ENCODE data around the gene PYGL. TPM values are rescaled to one million over a fixed set of nuclear protein-coding genes. Genes with fewer than 3 reads are reported as not detected.

The PYGL gene
- total RNA-seq, 2 donors from 2014 or later: 15.4 to 23.6 TPM

DNA sequence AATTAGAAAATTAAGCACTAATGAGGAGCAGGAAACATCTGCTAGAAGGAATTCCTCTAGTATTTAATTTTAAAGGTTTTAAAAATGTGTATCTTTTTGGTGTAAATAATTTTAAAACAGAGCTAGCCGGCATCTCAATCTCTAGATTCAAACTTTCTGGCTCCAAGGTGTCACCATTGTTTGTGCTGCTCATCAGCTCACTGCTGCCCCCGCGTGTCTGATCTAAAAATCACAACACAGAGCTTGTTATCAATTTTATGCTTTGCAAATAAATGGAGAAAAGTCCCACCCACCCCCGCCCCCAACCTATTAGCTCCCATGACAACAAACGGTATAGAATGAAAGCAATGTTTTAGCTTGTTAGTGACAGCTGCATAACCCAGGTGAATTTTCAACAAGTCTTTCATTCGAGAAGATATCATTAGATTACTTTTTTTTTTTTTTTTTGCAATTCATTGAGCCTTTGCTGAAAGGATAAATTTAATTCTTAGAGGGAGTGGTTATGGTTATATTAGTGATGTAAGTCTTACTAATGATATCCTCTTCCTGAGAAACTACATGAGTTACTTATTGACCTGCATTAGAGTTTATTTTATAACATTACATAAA lies 83.7 kb downstream of the PYGL start:
- peak overlapping the region; percentile 31 to 33 for H3K4me3 ChIP-seq
- TF ChIP-seq POLR2A (IDR thresholded peaks at IDR 0.05): no peak
- peak; percentile 19 for TF ChIP-seq POLR2AphosphoS5 (IDR thresholded peaks at IDR 0.05)
- TF ChIP-seq, protein P1, sequence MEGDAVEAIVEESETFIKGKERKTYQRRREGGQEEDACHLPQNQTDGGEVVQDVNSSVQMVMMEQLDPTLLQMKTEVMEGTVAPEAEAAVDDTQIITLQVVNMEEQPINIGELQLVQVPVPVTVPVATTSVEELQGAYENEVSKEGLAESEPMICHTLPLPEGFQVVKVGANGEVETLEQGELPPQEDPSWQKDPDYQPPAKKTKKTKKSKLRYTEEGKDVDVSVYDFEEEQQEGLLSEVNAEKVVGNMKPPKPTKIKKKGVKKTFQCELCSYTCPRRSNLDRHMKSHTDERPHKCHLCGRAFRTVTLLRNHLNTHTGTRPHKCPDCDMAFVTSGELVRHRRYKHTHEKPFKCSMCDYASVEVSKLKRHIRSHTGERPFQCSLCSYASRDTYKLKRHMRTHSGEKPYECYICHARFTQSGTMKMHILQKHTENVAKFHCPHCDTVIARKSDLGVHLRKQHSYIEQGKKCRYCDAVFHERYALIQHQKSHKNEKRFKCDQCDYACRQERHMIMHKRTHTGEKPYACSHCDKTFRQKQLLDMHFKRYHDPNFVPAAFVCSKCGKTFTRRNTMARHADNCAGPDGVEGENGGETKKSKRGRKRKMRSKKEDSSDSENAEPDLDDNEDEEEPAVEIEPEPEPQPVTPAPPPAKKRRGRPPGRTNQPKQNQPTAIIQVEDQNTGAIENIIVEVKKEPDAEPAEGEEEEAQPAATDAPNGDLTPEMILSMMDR (IDR thresholded peaks at IDR 0.05): peak; percentile 49 to 71 (median 61)
- H3K9me3 ChIP-seq: no peaks in the 10 kb centered on the region
- H3K27ac ChIP-seq: peak overlapping the region; percentile 48 to 66
- no peaks in the 10 kb centered on the region for H3K36me3 ChIP-seq
- peak; percentile 66 for DNase-seq (ENCODE audit: low spot score)
- 3% methylated on average over 6 of the region's 6 CpGs for WGBS
- no peaks in the 10 kb centered on the region for H3K4me1 ChIP-seq (replicated peaks)
- intact Hi-C loops (cut with DNase I): loop anchor here (5.0 to 10.0 kb wide), 3 partner anchors 83 to 318 kb away; no protein-coding TSS in a partner anchor
- no peaks in the 10 kb centered on the region for H3K27me3 ChIP-seq (replicated peaks; ENCODE audit: insufficient read depth)

DNA sequence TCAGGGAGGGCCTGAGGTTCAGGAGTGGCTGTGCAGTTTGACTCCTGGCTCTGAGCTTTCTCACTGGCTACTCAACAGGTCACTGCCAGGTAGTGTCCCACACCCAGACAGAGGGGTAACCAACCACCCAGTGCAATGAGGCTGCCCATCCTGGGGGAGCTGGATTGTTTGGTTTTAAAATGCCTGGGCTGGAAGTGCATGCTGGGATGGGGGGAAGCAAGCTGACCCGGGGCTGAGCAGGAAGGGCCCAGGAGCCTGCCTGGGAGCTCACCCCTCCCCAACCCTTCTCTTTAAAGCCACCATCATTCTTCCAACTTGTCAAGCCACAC lies 85.0 kb downstream of the PYGL start:
- H3K4me1 ChIP-seq (replicated peaks): no peaks in the 10 kb centered on the region
- H3K9me3 ChIP-seq: no peaks in the 10 kb centered on the region
- TF ChIP-seq, protein P1 (IDR thresholded peaks at IDR 0.05): no peak
- no peak for TF ChIP-seq POLR2AphosphoS5 (IDR thresholded peaks at IDR 0.05)
- TF ChIP-seq POLR2A (IDR thresholded peaks at IDR 0.05): no peak
- no peak for DNase-seq (ENCODE audit: low spot score)
- intact Hi-C loops (cut with DNase I): no loop called here
- H3K27me3 ChIP-seq (replicated peaks; ENCODE audit: insufficient read depth): no peaks in the 10 kb centered on the region
- 36% methylated on average over 1 of the region's 1 CpG for WGBS
- peak overlapping the region; percentile 14 to 66 for H3K27ac ChIP-seq
- H3K4me3 ChIP-seq: no peak overlapping the region
- H3K36me3 ChIP-seq: no peaks in the 10 kb centered on the region

DNA sequence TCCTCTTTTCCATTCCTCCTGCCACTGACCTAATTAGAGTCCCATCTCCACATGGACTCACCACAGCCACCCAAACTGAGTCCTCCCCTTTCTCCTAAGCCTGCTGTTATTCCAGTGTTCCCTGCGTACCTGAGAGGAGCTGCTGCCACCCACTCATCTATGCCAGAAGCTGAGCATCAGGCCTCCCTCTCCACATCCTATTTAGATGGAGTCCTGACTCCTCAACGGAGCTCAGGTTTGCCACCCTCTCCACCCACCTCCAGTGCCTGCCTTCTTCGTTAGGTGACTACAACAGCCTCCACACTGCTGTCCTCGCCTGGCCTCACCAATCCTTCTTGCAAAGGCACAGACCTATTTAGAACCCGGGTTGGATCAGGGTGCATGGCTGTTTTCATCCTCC lies 87.6 kb downstream of the PYGL start:
- TF ChIP-seq, protein P1 (IDR thresholded peaks at IDR 0.05): no peak
- no peak for TF ChIP-seq POLR2AphosphoS5 (IDR thresholded peaks at IDR 0.05)
- H3K4me3 ChIP-seq: no peak overlapping the region
- H3K27ac ChIP-seq: no peak overlapping the region
- 88% methylated on average over 5 of the region's 5 CpGs for WGBS
- H3K4me1 ChIP-seq (replicated peaks): no peaks in the 10 kb centered on the region
- intact Hi-C loops (cut with DNase I): no loop called here
- H3K27me3 ChIP-seq (replicated peaks; ENCODE audit: insufficient read depth): no peaks in the 10 kb centered on the region
- DNase-seq (ENCODE audit: low spot score): no peak
- H3K9me3 ChIP-seq: no peaks in the 10 kb centered on the region
- H3K36me3 ChIP-seq: no peaks in the 10 kb centered on the region

DNA sequence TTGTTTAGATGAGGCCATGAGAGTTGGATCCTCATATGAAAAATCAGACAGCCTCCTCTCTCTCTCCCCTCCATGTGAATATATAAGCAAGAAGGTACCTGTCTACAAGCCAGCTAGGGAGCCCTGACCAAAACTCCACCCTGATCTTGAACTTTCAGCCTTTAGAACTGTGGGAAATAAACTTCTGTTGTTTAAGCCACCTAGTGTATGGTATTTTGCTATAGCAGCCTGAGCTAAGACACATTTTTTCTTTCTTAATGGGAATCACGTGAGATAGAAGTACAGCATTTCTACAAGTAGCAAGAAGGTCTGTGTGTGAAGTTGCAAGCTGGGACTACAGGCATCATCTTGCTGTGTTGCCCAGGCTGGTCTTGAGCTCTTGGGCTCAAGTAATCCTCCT lies 88.7 kb downstream of the PYGL start:
- WGBS: 55% methylated on average over 1 of the region's 1 CpG
- no peak for DNase-seq (ENCODE audit: low spot score)
- Histone ChIP-seq H3K9me3 (no peaks in the 10 kb centered on the region), H3K27ac (no peak overlapping the region), H3K4me3 (no peak overlapping the region), H3K27me3 (replicated peaks; ENCODE audit: insufficient read depth) (no peaks in the 10 kb centered on the region), H3K4me1 (replicated peaks) (no peaks in the 10 kb centered on the region), H3K36me3 (no peaks in the 10 kb centered on the region)
- intact Hi-C loops (cut with DNase I): no loop called here
- TF ChIP-seq POLR2A (IDR thresholded peaks at IDR 0.05) (no peak), POLR2AphosphoS5 (IDR thresholded peaks at IDR 0.05) (no peak)
- TF ChIP-seq, protein P1 (IDR thresholded peaks at IDR 0.05): no peak

Other genes with a start within 250 kb of the PYGL start
- gene NIN, start 113.3 kb downstream of the PYGL start, total RNA-seq: 10 to 100 TPM; 14.3 to 20.5 TPM
- not detected for gene ABHD12B, start 72.4 kb downstream of the PYGL start, total RNA-seq
- 1 to 10 TPM in 1 of 2 donors, under 1 TPM in 1; 0.46 to 6.5 TPM for gene TRIM9, start 150.6 kb upstream of the PYGL start, total RNA-seq